Activated CD4-positive, alpha-beta T cell treated with anti-CD3 and anti-CD28 coated beads, Interleukin-10, Interleukin-2, amounts not matched to agents 100 ng/mL and 50 ng/mL, durations not matched to agents 16 hours and 8 hours (primary cell): ENCODE results near the gene SLC36A1.
A peak's percentile ranks its signal among the peaks of the same experiment; 100 is the strongest.

Experiments used
- DNase-seq: peaks from one replicate; pipeline ENCODE4 v3.0.0-alpha.2; 2020

SLC36A1 gene

DNA sequence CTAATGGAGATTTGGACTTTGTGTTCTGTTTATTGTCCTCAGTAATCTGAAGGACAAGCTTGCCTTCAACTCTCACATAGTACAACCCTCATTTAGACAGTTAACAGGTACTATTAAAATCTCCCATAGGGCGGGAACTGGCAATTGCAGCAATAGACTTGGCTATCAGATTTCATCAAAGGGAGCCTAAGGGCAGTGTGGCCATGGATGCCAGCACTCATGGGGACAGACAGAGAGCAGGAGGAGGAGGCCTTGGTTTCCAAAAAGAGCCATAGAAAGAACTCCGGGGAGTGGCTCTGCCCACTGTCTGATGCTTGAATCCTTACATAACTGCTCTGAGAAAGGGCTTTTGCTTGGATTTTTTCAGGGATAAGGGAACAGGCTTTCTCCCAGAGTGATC, 6.8 kb downstream of the SLC36A1 start:
- no peak for DNase-seq

DNA sequence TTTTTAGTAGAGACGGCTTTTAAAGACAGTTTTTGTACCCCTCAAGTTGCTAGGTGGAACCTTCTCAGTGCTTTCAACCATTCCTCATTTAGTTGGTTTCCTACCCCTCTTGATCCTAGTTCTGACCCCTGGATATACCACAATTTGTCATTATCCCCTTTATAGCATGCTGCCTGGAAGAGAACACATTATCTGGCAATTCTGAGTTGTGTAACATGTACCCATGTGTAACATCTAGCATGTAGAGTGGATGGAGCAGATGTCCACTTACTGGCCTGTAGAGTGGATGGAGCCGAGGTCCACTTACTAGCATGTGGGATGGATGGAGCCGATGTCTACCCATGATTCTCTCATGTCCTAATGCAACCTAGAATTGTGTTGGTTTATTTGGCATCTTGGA, 7.5 kb downstream of the SLC36A1 start:
- DNase-seq = no peak

DNA sequence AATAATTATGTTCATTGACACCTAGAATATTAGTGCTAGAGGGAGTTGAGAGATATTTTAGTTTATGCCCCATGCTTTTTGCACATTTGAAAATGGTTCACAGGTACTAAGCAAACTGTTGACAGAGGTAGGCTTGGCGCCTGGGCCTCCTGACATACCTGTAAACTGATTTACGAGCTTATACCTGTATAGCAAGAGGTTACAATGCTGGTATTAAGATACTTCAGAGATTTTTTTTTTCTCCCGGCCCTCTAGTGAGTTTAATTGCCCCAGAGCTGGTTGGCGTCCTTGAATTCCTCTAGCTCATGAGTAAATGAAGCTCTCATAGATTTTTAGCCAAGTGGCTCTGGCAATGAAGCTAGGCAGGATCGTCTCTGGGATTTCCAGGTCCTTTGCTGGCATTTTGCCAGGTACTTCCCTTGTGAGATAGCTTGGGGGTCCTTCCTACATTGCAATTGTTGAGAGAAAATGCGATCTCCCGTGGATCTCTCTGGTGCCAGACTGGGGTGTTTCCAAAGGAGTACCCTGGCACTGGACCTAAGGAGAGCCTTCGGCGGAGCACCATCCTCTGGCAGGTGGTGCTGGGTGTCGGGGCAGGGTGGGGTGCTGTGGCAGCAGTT, 9.0 kb downstream of the SLC36A1 start:
- DNase-seq = no peak

DNA sequence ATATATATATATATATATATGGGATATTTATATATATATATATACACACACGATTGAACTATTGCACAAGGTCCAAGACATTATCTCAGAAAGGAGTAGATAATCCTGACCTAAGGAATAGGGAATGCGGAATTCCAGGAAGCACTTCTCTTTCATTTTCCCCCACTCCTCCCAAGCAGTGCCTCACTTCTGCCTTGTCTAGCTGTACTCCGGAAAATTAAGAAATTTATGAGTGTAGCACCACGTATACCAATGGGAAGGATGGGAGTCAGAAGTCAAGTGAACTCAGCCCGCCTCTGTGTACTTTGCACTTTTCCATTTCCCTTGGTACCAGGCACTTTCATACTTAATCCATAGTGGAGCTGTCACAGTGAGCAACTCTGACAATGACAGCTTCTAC, 10.9 kb downstream of the SLC36A1 start:
- no peak for DNase-seq

DNA sequence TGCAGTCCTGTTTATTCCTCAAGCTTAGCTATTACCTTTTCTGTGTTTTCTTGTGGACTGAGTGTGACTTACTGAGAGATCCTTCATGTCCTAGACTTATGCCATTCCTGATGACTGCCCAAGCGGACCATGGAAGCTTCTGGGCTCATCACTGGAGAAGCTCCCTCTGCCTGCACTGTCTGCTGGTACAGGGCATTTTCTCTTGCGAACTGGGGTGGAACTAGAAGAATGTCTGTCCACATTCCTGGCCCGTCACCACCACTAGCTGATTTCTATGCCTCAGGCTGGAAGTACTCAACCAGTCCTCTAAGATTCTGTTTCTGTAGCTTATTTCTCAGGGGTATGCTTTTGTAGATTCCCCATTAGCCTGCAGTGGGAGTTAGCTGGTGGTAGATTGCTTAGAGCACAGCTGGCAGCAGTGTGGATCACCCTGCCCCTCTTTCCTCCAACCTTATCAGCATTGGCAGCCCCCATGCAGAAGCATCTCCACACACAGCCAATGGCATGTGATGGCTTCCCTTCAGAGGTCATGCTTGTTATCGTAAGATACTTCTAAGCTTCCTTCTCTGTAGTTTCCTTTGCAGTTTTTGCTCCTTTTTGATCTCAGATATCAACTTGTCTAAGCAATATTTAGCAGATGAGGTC, 12.4 kb downstream of the SLC36A1 start:
- no peak for DNase-seq

DNA sequence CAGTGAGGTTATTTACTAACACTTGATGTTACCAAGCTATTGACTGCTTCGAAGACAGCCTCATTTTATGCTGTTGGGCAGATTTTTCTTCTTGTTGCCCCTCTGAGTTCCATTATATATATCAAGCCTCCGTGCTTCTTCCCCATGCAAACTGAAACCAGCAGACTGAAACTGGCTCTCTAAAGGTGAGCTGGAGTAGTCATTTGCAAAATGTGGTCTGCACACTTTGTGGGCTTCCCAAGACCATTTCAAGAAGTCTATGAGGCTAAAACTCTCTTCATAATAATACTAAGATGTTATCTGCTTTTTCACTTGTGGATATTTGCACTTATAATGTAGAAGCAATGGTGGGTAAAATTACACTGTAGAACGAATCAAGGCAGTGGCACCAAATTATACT, 13.9 kb downstream of the SLC36A1 start:
- peak; percentile 27 for DNase-seq

DNA sequence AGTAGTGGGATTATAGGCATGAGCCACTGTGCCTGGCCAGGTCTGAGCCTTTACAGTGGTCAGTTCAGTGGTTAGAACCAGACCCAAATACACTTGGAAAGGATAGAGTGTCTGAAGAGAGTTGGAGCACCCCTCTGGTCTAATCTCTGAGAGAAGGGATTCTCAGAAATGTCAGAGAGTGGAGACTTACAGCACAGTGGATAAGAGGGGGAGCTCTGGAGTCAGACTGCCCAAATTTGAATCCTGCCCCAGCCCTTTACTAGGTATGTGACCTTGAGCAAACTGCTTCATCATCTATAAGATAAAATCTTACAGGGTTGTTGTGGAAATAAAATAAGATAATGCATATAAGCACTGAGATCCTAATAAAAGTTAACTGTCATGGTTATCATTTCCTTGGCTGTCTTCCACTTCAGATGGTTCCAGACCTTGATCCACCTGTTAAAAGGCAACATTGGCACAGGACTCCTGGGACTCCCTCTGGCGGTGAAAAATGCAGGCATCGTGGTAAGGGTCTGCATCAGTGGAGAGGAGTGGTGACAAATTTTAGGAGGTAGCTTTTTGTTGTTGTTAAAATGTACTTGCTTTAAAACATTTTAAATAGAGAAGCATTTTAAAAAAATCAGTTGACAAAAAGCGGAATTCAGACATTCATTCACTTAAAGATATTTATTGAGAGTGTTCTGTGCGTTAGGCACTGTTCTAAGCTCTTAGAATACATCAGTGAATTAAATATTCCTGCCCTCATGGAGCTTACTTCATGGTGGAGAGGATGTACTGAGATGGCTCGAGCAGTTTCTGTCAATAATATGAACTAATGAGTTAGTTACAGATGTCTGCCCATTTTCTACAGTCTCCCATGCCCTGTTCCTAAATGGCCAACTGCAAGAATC, 16.0 kb downstream of the SLC36A1 start:
- no peak for DNase-seq

DNA sequence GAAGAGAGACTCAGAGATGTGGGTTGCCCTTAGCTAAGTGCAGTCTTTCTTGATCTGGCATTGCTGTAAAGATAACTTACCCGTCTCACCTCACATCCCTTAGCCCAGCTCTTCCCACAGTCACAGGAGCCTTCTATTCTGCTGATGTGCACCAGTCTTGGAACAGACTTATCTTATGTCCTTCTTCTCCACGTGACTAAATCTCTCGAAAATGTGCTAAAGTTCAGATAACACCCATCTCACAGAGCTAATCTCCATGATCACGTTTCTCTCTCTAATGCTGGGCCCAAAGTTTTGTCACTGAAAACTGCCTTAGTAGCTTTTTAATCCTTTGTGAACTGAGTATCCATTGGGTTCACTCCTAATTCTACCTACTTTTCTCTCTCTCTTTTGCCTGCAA, 16.7 kb downstream of the SLC36A1 start:
- no peak for DNase-seq

DNA sequence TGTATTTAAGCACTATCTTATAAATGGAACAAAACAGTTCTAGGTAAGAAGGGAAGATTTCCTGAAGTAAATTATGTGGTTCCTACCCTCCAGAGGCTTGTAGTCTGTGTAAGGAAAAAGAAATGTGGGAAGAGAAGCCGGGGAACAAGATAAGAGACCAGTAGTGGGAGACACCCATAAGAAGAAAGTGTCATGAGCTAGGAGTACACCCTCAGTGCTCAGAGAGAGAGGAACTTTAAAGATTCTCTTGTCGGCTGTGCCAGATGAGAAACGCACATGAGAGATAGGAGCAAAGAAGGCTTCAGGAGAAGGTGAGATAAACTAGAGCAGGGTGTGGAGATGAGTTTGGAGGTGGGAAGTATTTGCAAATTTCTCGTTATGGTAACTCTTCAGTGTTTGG, 18.1 kb downstream of the SLC36A1 start:
- DNase-seq = no peak

DNA sequence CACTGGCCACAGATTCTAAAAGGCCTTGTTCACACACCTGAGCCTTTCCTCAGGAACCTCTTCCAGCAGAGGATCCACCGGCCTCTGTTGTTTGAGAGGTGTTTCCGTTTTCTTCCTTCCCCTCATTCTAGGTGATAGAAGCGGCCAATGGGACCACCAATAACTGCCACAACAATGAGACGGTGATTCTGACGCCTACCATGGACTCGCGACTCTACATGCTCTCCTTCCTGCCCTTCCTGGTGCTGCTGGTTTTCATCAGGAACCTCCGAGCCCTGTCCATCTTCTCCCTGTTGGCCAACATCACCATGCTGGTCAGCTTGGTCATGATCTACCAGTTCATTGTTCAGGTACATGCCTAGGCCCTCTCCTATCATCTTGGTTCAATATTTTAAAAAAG, 20.2 kb downstream of the SLC36A1 start:
- no peak for DNase-seq

DNA sequence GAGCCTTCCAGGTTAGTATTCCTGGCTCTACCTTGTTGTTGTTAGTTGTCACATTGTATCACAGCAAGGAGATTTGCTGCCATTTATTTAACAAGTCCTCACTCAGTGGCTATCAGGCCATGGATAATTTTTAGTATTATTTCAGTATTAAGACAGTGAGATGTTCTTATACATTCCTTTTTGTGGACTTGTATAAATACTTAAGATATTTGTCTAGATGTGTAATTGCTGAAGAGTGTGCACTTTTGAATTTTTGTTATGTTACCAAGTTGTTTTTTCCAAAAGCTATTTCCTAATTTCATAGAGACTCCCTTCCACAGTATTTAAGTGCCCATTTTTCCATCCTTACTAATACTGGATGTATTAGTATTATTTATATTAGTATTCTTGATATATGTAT, 22.0 kb downstream of the SLC36A1 start:
- no peak for DNase-seq

DNA sequence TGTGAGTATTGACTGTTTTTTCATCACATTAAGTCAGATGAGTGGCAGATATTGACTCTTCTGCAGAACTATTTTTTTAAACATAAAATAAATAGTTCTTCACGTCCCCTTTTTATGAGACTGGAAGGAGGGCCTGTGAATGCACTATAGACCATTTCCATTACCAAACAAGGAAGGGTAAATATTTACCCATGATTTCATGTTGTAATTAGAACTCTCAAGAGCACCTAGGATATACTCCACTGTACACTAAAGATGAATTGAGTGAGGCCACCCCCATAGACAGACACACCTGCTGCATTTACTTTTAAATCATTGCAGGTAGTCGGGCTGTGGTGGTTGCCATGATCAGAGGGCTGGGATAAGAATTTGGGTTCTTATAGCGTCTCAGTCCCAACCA, 22.6 kb downstream of the SLC36A1 start:
- no peak for DNase-seq

DNA sequence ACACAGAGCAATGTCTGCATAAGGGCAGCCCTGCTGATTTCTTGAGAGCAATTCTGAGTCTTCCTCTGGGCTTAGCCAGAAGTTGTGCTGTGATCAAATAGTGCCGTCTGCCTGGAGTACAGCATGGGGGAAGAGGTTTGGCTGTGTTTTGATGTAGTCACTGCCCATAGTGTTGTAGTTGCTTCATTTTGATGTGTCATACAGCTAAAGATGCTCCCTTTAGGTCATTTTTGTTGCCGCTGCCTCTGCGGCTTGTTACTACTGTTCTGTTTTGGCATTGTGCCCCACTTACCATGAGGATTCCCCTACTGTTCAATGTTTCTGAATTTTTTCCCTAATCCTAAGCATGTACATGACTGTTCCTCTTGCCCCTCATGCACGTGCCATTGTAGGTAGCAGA, 23.0 kb downstream of the SLC36A1 start:
- no peak for DNase-seq

DNA sequence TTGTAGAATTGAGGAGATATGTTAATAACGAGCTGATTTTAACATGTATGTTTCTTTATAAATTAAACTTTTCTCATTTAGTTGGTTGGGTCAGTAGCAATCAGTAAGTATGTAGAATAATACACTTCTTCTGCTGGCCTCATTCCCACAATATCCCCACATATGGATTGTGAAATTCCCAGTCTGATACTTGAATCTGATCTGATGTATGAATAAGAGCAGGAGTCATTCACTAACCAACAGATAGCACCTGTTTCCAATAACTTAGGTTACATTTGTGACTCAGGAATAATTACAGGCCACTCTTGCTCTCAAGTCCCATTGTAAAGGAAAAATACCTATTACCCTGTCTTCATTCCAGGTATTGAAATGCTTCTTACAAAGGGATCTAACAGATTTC, 23.9 kb downstream of the SLC36A1 start:
- no peak for DNase-seq

DNA sequence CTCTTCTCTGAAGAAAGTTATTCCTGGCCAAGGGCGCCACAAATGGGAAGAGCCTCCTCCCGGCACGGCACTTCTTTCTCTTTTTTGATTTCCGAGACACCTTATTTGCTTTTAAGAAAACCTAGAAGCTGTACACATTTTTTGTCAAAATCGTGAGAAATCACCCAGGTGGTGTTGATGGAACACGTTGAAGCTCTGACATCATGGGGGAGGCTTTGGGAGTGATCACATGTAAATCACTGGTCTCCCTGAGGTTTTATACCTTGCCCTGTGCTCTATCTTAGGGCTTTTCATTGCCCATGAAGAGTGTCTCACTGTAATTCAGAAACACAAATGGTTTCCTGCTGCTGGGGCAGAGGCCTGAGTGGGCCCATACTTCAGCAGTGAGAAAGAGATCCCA, 27.4 kb downstream of the SLC36A1 start:
- DNase-seq = no peak

DNA sequence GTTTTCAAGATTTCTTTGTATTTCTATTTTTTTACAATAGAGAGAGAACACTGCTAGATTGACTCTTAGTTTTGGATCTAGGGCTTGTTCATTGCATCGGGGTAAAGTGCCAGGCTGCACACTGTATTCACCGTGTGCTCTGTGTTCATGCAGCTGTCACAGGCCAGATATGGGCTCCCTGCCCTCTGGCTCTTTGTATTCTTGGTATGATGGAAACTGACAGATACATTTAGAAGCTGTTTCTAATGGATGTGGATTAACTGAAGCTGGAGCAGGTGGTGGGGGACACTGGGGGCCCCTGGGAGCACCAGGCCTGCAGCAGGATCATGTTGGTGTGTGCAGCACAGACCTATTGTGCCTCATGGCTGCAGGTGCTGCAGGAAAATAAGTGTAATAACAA, 28.0 kb downstream of the SLC36A1 start:
- no peak for DNase-seq

DNA sequence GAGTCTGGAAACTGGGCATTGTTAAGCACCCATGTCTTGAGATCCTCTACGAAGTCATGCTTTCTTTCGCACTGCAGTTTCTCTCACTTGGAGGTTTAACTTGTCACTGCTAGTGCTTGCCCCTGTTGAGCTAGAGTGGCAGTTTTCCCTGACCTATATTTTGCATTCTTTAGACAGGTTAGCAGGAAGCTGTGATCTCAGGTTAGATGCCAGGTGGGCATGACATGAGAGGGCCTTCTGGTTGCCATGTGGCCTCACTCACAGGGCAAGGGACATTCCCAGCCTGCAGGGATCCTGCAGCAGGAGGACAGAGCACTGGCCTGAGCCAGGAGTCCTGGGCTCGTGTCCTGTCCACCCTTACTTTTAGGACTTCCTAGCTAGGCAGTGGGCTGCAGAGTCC, 28.6 kb downstream of the SLC36A1 start:
- no peak for DNase-seq

DNA sequence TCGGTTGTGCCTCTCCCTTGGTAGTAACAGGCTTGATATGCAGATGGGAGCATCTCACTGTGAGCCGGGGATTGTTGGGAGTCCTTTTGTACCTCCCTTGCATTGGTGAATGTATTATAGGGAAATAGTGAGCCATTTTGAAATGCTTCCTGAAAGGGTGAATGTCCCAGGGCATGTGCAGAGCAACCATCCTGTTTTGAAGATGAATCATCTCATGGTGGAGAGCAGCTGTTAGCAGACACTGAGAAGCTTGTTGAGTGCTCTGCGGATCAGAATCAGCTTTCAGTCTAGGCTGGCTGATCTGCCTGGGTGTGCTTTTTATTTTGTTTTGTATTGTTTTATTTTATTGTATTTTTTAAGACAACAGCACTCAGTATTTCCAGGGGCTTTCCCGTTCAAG, 29.7 kb downstream of the SLC36A1 start:
- DNase-seq = no peak

DNA sequence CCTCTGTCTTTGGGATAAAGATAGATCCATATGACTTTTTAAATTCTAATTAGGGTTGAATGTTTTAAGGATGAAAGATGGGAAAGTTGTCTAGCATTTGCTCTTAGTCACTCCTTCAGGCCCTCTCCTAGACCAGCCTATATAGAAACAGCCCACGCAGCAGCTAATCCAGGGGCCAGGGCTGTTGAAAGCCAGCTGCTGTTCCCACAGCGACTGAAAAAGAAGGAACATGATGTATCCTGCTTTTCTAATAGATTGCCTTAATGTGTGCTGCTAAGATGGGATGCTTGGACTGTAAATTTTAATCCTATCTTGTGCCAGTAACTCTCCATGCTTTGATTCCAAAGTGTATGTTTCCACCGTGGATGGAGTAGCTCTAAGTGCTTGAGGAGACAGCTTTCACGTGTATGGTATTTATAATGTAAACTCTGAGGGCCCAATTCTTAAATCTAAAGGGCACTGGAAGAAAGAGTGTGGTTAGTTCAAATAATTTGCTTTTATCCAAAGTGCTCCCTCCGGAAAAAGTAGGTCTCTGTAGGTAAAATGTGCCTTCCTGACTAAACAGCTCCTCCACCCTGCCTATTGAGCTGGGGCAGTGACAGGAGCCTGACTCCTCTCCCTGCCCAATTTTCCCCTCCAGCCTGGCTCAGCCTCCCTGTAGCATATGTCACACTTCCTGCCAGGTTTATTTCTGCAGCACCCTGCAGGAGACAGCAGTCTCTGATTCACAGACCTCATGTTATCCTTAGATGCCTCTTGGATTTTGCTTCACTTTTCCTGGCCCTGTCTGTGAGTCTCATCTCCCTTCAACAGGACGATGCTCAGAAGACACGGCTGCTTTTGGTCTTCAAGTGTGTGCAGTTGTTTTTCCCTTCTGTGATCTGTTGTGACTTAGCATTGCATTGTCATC, 33.2 kb downstream of the SLC36A1 start:
- DNase-seq = no peak

DNA sequence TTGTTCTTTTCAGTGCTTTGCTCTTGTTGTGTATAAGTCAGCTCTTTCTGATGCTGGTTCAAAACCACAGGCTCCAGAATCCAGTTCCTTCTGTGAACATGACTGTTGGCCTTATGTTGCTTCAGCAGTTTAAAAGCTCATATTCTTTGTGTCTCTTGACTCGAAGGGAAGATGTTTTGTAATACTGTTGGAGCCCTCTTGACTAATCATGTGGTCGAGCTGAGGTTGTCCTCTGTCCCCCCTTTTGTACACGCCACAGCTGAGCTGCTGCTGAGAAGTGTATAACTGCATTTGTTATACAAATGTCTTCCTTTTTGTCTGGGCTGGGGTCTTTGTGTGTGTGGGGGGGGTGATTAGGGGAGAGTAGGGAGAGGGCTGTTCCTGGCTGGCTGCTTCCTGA, 35.8 kb downstream of the SLC36A1 start:
- DNase-seq = no peak

DNA sequence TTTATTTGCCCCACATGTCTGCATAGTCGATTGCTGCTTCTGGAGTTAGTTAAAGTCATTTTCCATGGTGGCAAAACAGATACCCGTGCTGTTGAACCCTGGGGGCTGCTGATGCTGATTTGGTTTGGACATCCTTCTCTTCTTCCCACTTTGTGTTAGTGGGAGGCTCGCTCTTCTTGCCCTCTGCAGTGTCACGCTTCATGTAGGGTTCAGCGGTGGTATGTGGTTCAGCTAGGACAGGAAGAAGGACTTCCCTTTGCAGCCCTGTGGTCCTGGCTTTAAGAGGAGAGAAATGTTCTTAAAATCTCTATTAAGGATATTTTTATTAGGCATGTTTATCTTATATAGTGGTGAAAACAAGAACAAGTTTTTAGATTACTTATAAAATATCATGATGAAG, 36.2 kb downstream of the SLC36A1 start:
- DNase-seq = no peak

DNA sequence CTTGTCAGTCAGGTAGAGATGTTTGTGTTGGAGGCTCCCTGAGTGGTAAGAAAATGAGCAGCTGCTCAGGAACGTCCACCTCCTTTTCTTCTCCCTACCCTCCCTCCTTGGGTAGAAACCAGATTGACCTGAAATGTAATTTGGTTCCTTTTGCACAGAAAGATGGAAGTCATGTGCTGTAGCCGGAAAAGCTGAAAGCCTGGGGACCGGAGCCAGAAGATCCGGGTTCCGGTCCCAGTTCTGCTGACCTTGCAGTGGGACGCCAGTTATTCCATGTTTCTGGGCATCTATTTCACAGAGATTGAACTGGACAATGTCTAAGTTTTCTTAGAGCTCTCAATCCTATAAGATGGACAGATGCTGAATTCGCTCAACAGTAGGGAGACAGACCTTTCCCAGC, 40.1 kb downstream of the SLC36A1 start:
- DNase-seq = no peak

DNA sequence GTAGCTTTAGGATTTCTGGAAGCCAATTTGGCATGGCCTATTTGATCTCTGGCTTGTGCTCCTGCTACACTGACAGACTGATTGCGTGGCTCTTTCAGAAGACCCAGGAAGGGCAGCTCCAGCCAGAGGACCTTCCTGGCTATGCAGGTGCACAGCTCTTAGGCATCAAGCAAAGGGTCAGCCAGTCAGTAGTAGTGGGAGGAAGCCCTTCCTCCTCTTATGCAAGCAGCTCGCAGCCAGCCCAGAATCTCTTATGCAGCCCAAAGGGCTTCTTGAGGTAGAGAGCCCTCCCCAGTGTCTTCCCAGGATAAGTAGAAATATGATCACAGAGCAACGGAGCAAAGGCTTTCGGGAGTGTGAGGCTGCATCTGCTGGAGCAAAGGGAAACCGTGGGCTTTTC, 43.2 kb downstream of the SLC36A1 start:
- DNase-seq = no peak
